ENCODE measurements around the gene MAST1.
"Not testable (repeated sequence)": the region's sequence is repeated elsewhere in the genome, so short reads cannot be mapped to it uniquely, and the experiment has no call there.

MAST1 gene

DNA sequence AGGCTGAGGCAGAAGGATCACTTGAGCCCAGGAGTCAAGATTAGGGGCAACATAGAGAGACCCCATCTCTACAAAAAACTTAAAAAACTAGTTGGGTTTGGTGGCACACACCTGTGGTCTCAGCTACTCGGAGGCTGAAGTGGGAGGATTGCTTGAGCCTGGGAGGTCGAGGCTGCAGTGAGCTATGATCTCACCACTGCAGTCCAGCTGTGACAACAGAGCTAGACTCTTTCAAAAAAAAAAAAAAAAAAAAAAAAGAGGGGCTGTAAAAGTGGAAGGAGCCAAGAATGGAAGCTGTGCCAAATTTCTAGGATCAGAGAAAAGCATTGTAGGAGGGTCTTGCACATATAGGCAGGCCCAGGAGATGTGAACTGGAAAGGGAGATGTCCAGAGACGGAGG lies 33.4 kb downstream of the MAST1 start:
- DNase-seq (ENCODE audit: low read depth in 2 of 2) = no peak

DNA sequence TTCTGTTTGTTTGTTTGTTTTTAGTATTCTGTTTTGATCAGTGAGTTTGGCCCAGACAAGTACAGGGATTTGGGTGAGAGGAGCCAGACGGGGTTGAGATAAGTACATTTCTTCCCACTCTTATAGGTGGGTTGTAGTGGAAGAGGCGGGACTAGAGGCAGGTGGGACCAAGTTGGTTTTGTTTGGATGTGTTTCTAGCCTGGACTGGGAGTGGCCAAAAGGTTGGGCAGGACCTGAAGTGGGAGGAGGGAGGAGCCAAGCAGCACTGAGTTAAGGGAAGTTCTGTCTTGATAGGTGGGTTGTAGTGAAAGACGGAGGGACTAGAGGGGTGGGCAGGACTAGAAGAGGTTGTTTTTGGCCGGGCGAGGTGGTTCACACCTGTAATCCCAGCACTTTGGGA lies 33.9 kb downstream of the MAST1 start:
- DNase-seq (ENCODE audit: low read depth in 2 of 2) = no peak

DNA sequence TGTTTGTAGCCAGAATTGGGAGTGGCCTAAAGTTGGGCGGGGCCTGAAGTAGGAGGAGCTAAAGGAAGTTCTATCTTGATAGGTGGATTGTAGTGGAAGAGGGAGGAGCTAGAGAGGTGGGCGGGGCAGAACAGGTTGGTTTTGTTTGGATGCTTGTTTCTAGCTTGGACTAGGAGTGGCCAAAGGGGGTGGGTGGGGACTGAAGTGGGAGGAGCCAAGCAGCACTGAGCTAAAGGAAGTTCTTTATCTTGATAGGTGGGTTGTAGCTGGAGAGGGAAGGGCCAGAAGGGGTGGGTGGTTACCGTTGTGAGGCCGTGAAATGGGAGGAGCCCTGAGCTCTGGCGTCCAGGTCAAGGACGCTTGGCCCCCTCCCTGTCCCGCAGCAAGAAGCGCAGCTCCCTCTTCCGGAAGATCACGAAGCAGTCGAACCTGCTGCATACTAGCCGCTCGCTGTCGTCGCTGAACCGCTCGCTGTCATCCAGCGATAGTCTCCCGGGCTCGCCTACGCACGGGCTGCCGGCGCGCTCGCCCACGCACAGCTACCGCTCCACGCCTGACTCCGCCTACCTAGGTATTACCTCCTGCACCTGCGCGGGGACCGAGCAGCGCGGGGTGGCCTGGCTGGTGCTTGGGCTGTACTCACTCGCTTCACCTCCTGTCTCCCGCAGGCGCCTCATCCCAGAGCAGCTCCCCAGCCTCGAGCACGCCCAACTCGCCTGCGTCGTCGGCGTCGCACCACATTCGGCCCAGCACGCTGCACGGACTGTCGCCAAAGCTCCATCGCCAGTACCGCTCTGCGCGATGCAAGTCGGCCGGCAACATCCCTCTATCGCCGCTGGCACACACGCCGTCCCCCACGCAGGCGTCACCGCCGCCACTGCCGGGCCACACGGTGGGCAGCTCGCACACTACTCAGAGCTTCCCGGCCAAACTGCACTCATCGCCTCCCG lies 34.9 kb downstream of the MAST1 start:
- DNase-seq (ENCODE audit: low read depth in 2 of 2) = peak in 1 of 2 donors; percentile 51

DNA sequence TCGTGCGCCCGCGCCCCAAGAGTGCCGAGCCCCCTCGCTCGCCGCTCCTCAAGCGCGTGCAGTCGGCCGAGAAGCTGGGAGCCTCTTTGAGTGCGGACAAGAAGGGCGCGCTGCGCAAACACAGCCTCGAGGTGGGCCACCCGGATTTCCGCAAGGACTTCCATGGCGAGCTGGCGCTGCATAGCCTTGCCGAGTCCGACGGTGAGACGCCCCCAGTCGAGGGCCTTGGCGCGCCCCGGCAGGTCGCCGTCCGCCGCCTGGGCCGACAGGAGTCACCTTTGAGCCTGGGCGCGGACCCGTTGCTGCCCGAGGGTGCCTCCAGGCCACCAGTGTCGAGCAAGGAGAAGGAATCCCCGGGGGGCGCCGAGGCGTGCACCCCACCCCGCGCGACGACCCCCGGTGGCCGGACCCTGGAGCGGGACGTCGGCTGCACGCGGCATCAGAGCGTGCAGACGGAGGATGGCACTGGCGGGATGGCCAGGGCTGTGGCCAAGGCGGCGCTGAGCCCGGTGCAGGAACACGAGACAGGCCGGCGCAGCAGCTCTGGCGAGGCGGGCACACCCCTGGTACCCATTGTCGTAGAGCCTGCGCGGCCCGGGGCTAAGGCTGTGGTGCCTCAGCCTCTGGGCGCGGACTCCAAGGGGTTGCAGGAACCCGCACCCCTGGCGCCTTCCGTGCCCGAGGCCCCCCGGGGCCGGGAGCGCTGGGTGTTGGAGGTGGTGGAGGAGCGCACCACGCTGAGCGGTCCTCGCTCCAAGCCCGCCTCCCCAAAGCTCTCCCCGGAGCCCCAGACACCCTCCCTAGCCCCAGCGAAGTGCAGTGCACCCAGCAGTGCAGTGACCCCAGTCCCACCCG lies 35.8 kb downstream of the MAST1 start:
- DNase-seq (ENCODE audit: low read depth in 2 of 2) = no peak

DNA sequence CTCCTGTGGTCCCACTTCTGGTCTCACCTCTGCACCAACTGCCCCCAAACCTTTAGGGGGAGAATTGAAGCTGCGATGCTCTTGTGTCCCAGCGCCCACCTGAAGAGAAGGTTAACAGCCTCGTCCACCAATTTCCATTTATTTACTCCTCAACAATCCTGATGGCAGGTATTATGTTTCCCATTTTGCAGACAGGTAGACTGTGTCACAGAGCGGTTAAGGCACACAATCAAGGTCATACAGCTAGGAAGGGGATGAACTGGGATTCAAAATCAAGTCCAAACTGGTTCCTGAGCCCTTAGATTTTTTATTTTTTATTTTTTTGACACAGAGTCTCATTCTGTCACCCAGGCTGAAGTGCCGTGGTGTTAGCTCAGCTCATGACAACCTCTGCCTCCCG lies 36.8 kb downstream of the MAST1 start:
- DNase-seq (ENCODE audit: low read depth in 2 of 2) = no peak

DNA sequence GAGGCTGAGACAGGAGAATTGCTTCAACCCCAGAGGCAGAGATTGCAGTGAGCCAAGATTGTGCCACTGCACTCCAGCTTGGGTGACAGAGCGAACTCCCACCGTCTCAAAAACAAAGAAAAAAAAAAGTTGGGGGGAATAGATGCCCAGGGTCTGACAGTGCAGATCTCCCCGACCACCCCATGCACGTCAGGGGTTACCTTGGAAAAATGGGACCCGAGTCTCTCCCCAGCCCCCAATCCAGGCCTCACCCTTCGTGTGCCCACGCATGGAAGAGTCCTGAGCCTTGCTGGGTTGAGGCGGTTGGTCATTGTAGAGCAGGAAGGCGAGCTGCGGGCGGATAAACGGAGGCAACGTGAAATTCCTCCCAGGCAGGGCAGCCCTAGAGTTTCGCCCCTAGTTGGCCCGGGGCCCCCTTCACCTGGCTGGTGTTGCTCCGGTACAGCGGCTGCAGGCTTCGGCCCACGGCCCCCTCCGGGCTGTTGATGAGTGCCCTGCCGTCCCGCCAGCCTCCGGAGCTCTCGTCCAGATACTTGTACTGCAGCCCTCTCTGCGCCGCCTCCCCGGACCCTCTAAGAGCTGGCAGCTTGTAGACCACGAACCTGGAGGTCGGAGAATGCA lies 42.3 kb downstream of the MAST1 start:
- DNase-seq (ENCODE audit: low read depth in 2 of 2) = no peak

DNA sequence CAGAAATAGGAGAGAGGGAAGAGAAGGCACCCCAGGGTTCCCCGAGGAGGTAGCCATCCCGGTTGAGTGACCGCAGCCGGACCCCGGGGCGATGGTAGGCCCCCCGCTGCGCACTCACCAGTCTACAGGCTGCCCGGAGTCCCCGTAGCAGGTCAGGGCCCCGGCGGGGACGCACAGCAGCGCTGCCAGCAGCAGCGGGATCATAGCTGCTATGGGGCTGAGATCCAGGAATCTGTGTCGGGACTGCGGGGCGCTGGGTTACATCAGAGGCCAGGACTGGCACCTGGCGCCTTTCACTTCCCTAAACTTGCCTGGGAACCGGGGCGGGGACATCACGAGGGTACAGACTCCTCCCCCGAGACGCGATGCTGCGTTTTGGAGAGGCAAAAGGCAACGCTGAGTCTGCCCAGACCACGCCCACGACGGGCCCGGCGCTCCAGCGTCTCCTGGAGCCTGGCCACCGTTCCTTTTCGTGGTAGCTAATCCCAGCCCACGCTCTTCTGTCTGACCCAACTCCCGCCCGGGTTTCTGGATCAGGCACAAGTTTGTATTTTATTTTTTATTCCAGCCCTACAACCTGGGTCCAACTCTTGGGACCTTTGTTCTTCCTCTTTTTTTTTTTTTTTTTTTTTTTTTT lies 43.0 kb downstream of the MAST1 start, which contains the start of gene DNASE2:
Gene DNASE2 (minus strand): TSS at position 278 of the 637 bp plus-strand sequence. CDS start 74 bp downstream, at position 204.
- peak; percentile 88 for DNase-seq (ENCODE audit: low read depth in 2 of 2)

DNA sequence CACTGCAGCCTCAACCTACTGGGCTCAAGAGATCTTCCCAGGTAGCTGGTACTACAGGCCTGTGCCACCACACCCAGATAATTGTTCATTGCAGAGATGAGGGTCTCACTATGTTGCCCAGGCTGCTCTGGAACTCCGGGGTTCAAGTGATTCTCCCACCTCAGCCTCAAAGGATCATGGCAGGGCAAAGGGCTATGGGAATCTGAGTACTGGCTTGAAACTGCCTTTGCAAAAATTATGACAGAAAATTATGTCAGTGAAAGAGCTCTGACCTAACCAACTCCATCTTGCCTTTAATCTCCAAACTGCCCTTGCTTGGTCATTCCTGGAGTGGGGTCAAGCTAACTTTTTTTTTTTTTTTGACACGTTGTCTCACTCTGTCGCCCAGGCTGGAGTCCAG lies 44.3 kb downstream of the MAST1 start:
- DNase-seq (ENCODE audit: low read depth in 2 of 2) = no peak

DNA sequence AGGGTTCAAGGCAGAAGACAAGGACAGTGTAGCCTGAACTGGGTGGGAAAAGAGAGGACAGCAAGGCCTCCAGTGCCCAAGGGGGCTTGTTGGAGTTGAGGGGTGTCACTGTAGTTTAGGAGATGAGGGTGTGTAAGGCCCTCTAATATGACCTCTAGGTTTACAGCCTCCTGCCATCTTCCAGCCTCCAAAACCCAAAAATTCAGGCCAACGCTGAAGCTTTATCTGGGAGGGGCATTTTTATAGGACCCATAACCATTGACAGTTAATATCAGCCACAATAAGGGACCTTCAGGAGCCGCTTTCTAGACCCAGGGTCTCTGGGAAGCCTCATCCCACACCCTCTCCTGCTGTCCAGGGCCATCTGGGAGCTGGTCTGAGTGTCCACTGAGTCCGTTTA lies 45.9 kb downstream of the MAST1 start:
- DNase-seq (ENCODE audit: low read depth in 2 of 2) = no peak

DNA sequence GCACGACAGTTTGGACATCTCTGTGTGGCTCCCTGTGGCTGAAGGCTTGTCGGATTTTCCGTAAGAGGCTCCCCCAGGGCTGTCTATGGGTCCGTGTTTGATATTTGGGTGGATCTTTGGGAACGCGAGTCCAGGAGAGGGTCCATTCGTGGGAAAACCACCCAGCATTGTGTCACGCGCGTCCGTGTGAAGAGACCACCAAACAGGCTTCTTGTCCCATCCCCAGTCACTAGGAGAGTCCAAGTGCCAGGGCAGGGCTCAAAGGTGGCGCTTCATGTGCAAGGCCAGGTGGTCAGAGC lies 46.3 kb downstream of the MAST1 start:
- no peak for DNase-seq (ENCODE audit: low read depth in 2 of 2)

DNA sequence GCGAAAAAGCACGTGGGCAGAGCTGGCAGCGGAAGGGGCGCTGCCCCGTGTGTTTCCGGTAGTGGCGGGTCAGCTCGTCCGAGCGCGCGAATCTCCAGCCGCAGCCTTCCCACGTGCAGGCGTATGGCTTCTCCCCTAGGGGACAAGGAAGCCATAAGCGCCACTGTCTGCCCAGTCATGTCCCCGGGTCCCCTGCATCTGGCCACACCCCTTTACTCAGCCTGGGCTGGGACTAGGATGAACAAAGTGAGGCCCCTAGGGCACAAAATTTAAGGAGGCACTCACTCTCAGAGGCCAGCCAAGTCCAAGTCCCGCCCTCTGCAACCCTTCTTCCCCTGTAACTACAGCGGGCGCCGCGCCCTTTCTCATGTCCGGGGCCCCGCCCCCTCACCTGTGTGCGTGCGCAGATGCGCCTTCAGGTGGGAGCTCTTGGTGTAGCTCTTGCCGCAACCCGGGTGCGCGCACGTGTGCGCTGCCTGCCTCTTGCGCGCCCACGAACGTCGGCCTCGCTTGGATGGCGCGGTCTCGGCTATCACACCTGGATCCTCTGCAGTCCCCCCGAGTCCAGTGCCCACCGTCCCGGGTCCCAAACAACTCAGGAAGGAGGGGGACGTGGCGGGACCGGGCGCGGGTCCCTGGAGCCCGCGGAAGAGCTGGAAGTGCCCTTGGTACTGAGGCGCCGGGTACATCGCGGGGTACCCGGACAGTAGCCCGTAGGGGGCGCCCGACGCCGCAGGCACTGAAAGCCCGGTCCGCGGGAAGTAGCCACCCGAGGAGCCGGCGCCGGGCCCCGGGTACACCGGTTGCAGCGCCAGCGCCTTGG lies 46.8 kb downstream of the MAST1 start:
- DNase-seq (ENCODE audit: low read depth in 2 of 2) = peak; percentile 81 to 90

DNA sequence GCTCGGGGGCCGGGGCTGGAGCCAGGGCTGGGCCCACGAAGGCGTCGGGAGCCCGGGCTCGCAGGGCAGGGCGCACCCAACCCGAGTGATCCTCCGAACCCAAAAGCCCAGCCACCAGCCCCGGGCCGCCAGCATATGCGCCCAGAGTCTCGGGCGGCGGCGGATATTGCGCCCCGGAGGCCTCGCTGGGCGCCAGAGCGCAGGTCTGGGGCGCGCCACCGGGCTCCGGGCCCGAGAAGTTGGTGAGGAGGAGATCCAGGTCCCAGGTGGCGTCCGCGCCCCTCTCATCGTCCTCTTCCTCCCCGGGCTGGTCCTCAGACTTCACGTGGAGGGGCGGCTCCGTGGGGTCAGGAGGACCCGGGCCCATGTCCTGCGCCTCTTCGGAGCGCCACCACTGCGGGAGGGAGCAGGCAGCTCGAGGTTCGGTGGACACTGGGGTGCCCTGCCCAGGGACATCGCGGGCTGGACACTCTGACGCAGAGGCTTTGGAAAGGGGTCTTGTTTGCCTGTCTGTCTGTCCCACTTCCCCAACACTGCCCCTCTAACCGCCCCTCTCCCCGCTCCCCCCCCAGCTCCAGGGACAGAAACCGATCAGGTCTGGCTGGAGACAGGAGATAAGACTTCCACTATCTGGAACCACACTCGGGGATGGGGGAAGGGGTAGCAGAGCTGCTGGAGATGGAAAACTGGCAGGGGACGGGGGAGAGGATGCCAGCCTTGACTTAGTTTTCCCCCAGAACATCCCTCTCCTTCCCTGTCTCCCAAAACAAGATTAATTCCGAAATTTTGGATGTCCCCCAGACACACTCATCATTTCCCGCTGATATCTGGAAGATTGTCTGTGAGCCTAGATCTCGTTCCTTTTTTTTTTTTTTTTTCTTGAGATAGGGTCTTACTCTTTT lies 47.7 kb downstream of the MAST1 start:
- DNase-seq (ENCODE audit: low read depth in 2 of 2) = no peak

DNA sequence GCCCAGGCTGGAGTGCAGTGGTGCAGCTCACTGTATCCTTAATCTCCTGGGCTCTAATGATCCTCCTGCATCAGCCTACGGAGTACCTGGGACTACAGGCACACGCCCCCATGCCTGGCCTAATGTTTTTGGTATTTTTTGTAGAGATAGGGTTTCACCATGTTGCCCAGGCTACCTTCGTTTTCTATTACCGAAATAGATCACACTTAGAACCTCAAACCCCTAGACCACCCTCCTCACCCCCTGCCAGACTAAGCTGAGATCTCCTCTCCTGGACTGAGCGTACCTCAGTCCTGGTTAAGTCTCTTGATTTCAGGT lies 48.3 kb downstream of the MAST1 start:
- DNase-seq (ENCODE audit: low read depth in 2 of 2) = no peak

DNA sequence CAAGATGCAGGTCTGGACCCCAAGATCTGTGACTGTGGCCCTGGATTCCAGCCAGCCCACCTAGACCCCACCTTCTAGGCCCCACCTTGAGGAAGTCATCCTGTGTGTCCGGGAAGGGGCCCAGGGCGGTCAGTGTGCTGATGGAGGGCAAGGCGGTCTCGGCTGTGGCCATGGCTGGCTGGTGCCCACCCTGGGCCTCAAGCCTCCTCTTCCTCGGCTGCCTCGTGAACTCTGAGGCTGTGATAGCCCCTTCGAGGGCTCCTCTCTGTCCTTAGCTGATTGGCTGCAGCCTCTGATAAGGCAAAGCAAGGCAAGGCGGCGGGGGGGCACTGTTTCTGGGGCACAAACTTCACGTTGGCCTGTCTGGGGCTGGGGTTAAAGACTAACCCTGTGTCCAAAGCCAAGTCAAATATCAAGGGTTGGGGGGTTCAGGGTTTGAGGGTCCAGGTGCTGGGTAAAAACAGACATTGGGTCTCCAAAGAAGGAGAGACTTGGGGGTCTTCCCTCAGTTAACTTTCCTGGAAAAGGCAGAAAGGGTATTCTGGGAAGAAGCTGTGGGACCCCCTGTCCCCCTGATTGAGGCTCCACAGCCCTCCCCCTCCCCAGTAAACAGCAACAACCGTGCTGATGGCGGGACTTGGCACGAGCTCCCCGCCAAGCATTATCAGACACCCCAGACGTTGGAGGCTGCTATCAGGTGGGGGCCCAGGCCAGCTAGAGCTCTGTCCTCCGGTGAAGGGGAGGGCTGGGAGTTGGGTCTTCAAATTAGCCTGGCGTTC lies 48.8 kb downstream of the MAST1 start, which contains the start of gene KLF1:
Gene KLF1 (minus strand): TSS at position 233 of the 779 bp plus-strand sequence. CDS start 61 bp downstream, at position 172.
- no peak for DNase-seq (ENCODE audit: low read depth in 2 of 2)

DNA sequence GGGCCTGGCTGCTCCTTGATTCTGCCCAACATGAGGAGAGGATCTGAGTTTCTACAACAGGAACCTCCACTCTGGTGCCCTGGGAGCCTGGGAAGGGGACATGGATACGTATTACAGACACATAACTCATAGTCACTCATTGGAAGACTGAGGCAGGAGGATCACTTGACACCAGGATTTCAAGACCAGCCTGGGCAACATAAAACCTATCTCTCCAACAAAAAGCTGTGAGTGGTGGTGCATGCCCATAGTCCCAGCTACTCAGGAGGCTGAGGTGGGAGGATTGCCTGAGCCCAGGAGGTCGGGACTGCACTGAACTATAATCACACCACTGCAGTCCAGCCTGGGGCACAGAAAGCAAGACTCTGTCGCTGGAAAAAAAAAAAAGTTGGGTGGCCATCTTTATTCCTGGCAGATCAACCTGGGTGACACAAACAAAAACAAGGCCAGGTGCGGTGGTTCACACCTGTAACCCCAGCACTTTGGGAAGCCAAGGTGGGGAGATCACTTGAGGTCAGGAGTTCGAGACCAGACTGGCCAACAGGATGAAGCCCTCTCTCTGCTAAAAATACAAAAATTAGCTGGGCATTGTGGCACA lies 49.8 kb downstream of the MAST1 start:
- no peak for DNase-seq (ENCODE audit: low read depth in 2 of 2)

DNA sequence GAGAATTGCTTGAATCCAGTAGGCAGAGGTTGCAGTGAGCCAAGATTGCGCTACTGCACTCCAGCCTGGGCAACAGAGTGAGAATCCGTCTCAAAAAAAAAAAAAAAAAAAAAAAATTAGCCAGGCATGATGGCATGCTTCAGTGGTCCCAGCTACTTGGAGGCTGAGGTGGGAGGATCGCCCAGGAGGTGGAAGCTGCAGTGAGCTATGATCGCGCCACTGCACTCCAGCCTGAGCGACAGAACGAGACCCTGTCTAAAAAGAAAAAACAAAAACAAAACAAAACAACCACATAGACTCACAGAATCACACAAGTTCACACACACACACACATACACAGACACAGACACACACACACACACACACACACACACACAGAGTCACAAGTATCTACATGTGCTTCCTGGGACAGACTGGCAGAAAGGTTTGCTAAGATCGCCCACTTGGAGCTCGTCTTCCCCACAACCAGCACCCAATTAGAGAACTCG lies 52.0 kb downstream of the MAST1 start:
- DNase-seq (ENCODE audit: low read depth in 2 of 2) = not testable (repeated sequence)

DNA sequence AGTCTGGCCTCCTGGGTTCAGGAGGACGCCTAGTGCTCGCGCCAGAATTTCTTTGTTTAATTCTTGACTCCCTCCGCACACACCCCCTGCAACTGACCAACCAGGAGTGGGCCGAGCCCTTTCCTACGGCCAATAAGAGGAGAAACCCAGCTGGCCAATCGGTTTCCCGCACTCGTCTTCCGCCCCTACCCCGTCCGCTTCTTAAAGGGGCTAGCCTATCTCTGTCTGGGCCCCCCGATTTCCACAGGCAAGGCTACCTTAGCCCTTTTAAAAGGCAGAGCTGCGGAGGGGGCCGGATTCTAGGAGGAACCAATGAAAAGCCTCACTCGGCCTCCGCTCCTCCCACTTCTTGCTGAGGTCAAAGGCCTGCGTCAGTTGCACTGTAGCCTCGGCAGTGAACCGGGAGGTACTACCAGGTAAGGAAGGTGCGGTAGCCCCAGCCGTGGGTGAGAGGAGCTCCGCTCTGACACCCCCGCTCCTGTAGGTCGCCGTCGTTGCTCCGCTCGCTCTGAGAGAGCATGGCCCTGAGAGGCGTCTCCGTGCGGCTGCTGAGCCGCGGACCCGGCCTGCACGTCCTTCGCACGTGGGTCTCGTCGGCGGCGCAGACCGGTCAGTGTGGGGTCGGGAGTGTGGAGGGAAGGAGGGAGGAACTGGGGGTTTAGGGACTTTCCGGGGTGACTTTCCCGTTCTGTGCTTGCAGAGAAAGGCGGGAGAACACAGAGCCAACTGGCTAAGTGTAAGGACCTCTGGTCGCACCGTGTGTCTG lies 52.7 kb downstream of the MAST1 start, which contains the start of gene GCDH:
Gene GCDH (plus strand): TSS at position 374 of the 766 bp plus-strand sequence. CDS start 145 bp downstream, at position 519.
- peak; percentile 92 to 93 for DNase-seq (ENCODE audit: low read depth in 2 of 2)

Data from stimulated activated CD8-positive, alpha-beta memory T cell treated with anti-CD3 and anti-CD28 coated beads, Interleukin-2, amount 100 ng/mL, for 48 hours (primary cell).